Bronchial epithelial cell (primary cell): Measurements from ENCODE around the gene WDR48. TPM values are rescaled to one million over a fixed set of nuclear protein-coding genes. Genes with fewer than 3 reads are reported as not detected.

Source experiments
- DNase-seq: peaks from one replicate; pipeline ENCODE4 v3.0.0-alpha.2; 2010; ENCODE audit warnings: low read depth
- FAIRE-seq: peaks from 2 replicates; lab custom pipeline; 2011; peaks lifted over from hg19 to GRCh38; lab: Jason Lieb, UNC
- H3K27me3 ChIP-seq: 2 replicates; pipeline ENCODE4 v1.5.1; 2011; ENCODE audit warnings: low read length; ENCODE audit not compliant: control insufficient read depth, insufficient read depth
- H3K36me3 ChIP-seq: 2 replicates; pipeline ENCODE4 v1.5.1; 2011; ENCODE audit warnings: low read length; ENCODE audit not compliant: control insufficient read depth, insufficient read depth
- H3K4me3 ChIP-seq: 2 replicates; pipeline ENCODE4 v1.5.1; 2011; ENCODE audit warnings: mild to moderate bottlenecking, low read depth, low read length, control low read depth
- total RNA-seq: library from RNA; depleted of rRNA; stranded (reverse); fragments of >200 nt; gene quantifications from 2 replicates; pipeline ENCODE4 v1.2.1, GENCODE V29; 2014
- TF ChIP-seq, protein P1 (sequence below): IDR thresholded peaks from 2 replicates; pipeline ENCODE4 v1.5.1; 2011; ENCODE audit warnings: mild to moderate bottlenecking, moderate library complexity, low read length, control low read depth, inconsistent platforms; ENCODE audit not compliant: insufficient read depth, severe bottlenecking

The WDR48 gene
- total RNA-seq, 1 donor from 2014 or later = 20.0 TPM

DNA sequence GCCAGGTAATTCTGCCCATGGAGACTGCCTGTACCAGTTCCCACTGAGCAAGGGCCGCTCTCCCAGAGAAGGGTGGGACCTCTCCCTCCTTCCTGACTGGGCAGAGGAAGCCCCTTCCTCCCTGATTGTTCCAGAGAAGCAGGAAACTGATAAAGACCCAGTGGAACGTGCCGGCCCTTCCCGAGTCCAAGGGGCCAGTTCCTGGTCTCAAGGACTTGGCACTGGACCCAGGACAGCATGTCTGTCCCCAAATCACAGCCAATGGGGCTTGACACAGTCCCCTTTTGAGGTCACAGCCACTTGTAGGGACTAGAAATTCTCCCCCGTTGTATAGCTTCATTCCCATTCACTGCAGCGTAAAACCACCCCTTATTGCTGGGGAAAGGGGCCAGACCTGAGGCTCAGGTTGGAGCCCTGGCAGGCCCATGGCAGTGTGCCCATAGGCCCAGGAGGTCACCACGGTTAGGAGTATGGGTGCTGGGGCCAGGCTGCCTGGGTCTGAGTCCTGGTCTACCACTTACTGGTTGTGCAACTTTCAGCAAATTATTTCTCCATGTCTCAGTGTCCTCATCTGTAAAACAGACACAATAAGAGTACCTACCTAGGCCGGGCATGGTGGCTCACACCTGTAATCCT is 83.5 kb downstream of the WDR48 start:
- FAIRE-seq (no peak), DNase-seq (no peak)
- H3K4me3 ChIP-seq = no peak overlapping the region
- no peaks in the 10 kb centered on the region for H3K27me3 ChIP-seq
- no peaks in the 10 kb centered on the region for H3K36me3 ChIP-seq
- TF ChIP-seq, protein P1, sequence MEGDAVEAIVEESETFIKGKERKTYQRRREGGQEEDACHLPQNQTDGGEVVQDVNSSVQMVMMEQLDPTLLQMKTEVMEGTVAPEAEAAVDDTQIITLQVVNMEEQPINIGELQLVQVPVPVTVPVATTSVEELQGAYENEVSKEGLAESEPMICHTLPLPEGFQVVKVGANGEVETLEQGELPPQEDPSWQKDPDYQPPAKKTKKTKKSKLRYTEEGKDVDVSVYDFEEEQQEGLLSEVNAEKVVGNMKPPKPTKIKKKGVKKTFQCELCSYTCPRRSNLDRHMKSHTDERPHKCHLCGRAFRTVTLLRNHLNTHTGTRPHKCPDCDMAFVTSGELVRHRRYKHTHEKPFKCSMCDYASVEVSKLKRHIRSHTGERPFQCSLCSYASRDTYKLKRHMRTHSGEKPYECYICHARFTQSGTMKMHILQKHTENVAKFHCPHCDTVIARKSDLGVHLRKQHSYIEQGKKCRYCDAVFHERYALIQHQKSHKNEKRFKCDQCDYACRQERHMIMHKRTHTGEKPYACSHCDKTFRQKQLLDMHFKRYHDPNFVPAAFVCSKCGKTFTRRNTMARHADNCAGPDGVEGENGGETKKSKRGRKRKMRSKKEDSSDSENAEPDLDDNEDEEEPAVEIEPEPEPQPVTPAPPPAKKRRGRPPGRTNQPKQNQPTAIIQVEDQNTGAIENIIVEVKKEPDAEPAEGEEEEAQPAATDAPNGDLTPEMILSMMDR = no peak

- TF ChIP-seq, protein P1 = no peak
- Histone ChIP-seq H3K4me3 (no peak overlapping the region), H3K36me3 (no peaks in the 10 kb centered on the region), H3K27me3 (no peaks in the 10 kb centered on the region)
- no peak for FAIRE-seq
- DNase-seq = no peak
Observed at GRCh38 chr3:39136533-39137434, 85.0 kb downstream of the WDR48 start.

GRCh38 chr3:39137435-39137936 is 85.7 kb downstream of the WDR48 start:
- Histone ChIP-seq H3K36me3 (no peaks in the 10 kb centered on the region), H3K27me3 (no peaks in the 10 kb centered on the region), H3K4me3 (no peak overlapping the region)
- no peak for DNase-seq
- TF ChIP-seq, protein P1 = no peak
- FAIRE-seq = no peak

DNA sequence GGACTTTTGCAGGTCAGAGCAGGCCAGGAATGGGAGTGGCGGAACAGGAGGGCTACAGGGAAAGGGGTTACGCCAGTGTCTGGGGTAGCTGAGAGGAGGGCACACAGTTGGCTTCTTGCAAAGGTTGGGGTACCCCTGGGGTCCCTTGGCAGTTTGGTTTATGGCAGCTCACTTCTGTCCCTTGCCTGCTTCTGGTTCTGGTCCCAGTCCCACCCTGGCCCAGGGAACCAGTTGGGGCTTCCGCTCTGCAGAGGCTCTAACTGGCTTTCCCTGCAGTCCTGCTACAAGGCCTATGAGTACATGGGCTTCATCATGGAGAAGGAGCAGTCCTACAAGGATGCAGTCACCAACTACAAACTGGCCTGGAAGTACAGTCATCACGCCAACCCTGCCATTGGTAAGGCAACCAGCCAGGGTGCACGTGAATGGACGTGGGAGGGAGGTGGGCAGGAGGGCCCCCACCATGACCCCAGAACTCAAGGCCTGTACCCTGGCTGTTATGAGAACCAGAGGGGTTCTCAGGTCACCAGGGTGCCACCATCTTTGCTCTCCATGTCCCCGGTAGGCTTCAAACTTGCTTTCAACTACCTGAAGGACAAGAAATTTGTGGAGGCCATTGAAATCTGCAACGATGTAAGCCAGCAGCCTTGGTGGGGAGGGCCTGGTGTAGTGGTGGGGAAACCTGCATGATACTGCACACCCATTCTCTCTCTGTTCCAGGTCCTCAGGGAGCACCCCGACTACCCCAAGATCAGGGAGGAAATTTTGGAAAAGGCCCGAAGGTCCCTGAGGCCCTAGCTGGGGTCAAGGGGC is 86.4 kb downstream of the WDR48 start:
- no peak for FAIRE-seq
- H3K4me3 ChIP-seq = no peak overlapping the region
- H3K27me3 ChIP-seq = no peaks in the 10 kb centered on the region
- H3K36me3 ChIP-seq = peaks cover 5% of the 10 kb centered on the region
- no peak for DNase-seq
- TF ChIP-seq, protein P1 = no peak

DNA sequence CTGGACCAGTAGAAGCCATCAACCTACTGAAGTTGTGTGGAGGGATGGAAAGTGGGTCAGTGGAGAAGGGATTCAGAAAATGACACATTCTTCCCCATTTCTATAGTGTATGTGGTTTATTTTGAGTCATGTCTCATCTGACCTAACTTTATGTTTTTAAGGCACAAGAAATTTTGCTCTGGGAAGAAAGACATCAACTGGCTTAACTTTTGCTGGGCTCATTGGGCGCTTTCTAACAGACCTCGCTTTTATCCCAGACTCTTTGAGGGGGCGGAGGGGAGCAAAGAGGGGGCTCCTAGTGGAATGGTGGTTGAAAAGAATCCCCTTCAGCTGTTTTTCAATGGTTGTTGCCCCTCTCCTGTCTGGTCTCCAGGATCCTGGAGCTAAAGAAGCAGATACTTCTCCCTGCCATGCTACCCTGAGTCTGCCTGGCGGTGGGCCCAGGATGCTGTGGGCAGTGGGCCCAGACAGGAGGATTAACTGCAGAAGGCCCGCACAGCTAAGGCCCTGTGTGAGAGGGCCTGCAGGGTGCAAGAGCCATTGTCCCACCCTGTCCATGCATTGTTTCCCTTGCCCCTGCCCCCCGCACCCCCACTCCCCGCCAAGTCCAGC is 87.1 kb downstream of the WDR48 start:
- DNase-seq (no peak), FAIRE-seq (no peak)
- TF ChIP-seq, protein P1 = no peak
- no peaks in the 10 kb centered on the region for H3K27me3 ChIP-seq
- peaks cover 10% of the 10 kb centered on the region for H3K36me3 ChIP-seq
- H3K4me3 ChIP-seq = no peak overlapping the region
